H1 (cell line): Measurements from ENCODE around the gene FGF23. TPM values are rescaled to one million over a fixed set of nuclear protein-coding genes. Genes with fewer than 3 reads are reported as not detected.

ENCODE experiments used
- CTCF ChIA-PET: fragments of 300-600 bp; sonication (Branson Sonifier 250); formaldehyde crosslinking; loops from one replicate; lab custom pipeline; 2021; ENCODE audit not compliant: partially characterized antibody; lab: Charles Lee
- POLR2A ChIA-PET: fragments of 300-600 bp; sonication (Branson Sonifier 250); formaldehyde crosslinking; loops from one replicate; lab custom pipeline; 2021; ENCODE audit warnings: inconsistent platforms; ENCODE audit not compliant: partially characterized antibody; lab: Charles Lee
- DNase-seq, 2 experiments: peaks; one replicate each; pipeline versions ENCODE4 v3.0.0 to v3.0.0-alpha.2; 2010 to 2022; ENCODE audit warnings: low spot score in 2 of 2, low read depth in 1 of 2, mixed read lengths in 1 of 2
- FAIRE-seq: peaks from 2 replicates; lab custom pipeline; 2011; peaks lifted over from hg19 to GRCh38; lab: Jason Lieb, UNC
- H2AFZ ChIP-seq: 2 replicates; pipeline ENCODE4 v1.8.1; 2012; ENCODE audit warnings: low read length, inconsistent platforms
- H2AK5ac ChIP-seq: 2 replicates; pipeline ENCODE4 v1.6.1; 2013; ENCODE audit warnings: low read depth, low read length
- H2BK120ac ChIP-seq: replicated peaks from 2 replicates; pipeline ENCODE3; 2013; ENCODE audit warnings: low read depth, low read length, inconsistent platforms
- H2BK12ac ChIP-seq: 2 replicates; pipeline ENCODE4 v1.6.1; 2013; ENCODE audit warnings: low read depth, low read length
- H2BK15ac ChIP-seq: 2 replicates; pipeline ENCODE4 v1.6.1; 2013; ENCODE audit warnings: low read length
- H2BK20ac ChIP-seq: 2 replicates; pipeline ENCODE4 v1.6.1; 2013; ENCODE audit warnings: low read length
- H2BK5ac ChIP-seq: 2 replicates; pipeline ENCODE4 v1.6.1; 2013; ENCODE audit warnings: low read depth, low read length
- H3K14ac ChIP-seq: 2 replicates; pipeline ENCODE4 v1.6.1; 2013; ENCODE audit warnings: inconsistent platforms; ENCODE audit not compliant: insufficient read length
- H3K18ac ChIP-seq: 2 replicates; pipeline ENCODE4 v1.6.1; 2013; ENCODE audit warnings: low read length; ENCODE audit errors: extremely low read depth
- H3K23ac ChIP-seq: 2 replicates; pipeline ENCODE4 v1.6.1; 2013; ENCODE audit warnings: inconsistent platforms; ENCODE audit not compliant: insufficient read length
- H3K23me2 ChIP-seq: 2 replicates; pipeline ENCODE4 v1.6.1; 2013; ENCODE audit warnings: low read depth, low read length
- H3K27ac ChIP-seq: 2 replicates; pipeline ENCODE4 v1.6.1; 2011; ENCODE audit warnings: low read depth, low read length, inconsistent platforms
- H3K27me3 ChIP-seq, 4 experiments: replicated peaks in 1 of 4; 1 replicate in 1 of 4; 2 replicates in 3 of 4; pipeline versions ENCODE4 v1.6.1 to v1.8.1; 2011 to 2013; ENCODE audit warnings: low read length in 3 of 4, mild to moderate bottlenecking in 3 of 4, inconsistent platforms in 2 of 4, mixed read lengths in 2 of 4, moderate library complexity in 1 of 4; ENCODE audit not compliant: control insufficient read depth in 3 of 4, insufficient read depth in 3 of 4; ENCODE audit errors: extremely low read depth in 1 of 4
- H3K36me3 ChIP-seq, 4 experiments: 2 replicates each; pipeline versions ENCODE4 v1.6.1 to v1.8.1; 2011 to 2013; ENCODE audit warnings: mild to moderate bottlenecking in 4 of 4, low read length in 3 of 4, moderate library complexity in 2 of 4, control low read depth in 1 of 4, inconsistent platforms in 1 of 4; ENCODE audit not compliant: insufficient read depth in 4 of 4, control insufficient read depth in 2 of 4
- H3K4ac ChIP-seq: replicated peaks from 2 replicates; pipeline ENCODE3; 2013; ENCODE audit warnings: low read length, low read depth, mixed read lengths, inconsistent platforms; ENCODE audit not compliant: insufficient read length
- H3K4me1 ChIP-seq, 4 experiments: replicated peaks in 1 of 4; 1 replicate in 1 of 4; 2 replicates in 3 of 4; pipeline versions ENCODE4 v1.6.1 to v1.8.1; 2011 to 2013; ENCODE audit warnings: low read length in 3 of 4, inconsistent platforms in 2 of 4, mixed read lengths in 1 of 4; ENCODE audit not compliant: insufficient read depth in 4 of 4, control insufficient read depth in 3 of 4
- H3K4me2 ChIP-seq, 2 experiments: 2 replicates each; pipeline versions ENCODE4 v1.6.1 to v1.8.1; 2011 to 2013; ENCODE audit warnings: low read depth in 2 of 2, low read length in 2 of 2, control low read depth in 1 of 2, inconsistent platforms in 1 of 2, mild to moderate bottlenecking in 1 of 2; ENCODE audit not compliant: insufficient read depth in 1 of 2
- H3K4me3 ChIP-seq, 4 experiments: fragments of 200-600, 300-600 bp in 1 of 4; sonication (generic), shearing (Covaris generic), sonication (Bioruptor Twin) in 1 of 4; 2 replicates each; pipeline versions ENCODE4 v1.5.1 to v1.8.1; 2011 to 2016; ENCODE audit warnings: low read length in 4 of 4, low read depth in 3 of 4, control low read depth in 2 of 4, inconsistent platforms in 2 of 4, mild to moderate bottlenecking in 2 of 4, mixed read lengths in 1 of 4, moderate library complexity in 1 of 4; ENCODE audit not compliant: insufficient read depth in 2 of 4; ENCODE audit errors: extremely low read depth in 1 of 4
- H3K56ac ChIP-seq: replicated peaks from 2 replicates; pipeline ENCODE3; 2013; ENCODE audit warnings: low read depth, mild to moderate bottlenecking, mixed read lengths, low read length, inconsistent platforms; ENCODE audit not compliant: insufficient read length
- H3K79me1 ChIP-seq: 2 replicates; pipeline ENCODE4 v1.6.1; 2013; ENCODE audit warnings: low read depth, low read length, control low read depth
- H3K79me2 ChIP-seq, 2 experiments: 2 replicates each; pipeline versions ENCODE4 v1.6.1 to v1.8.1; 2012 to 2013; ENCODE audit warnings: low read length in 2 of 2, mild to moderate bottlenecking in 2 of 2, inconsistent platforms in 1 of 2; ENCODE audit not compliant: insufficient read depth in 2 of 2, control insufficient read depth in 1 of 2
- H3K9ac ChIP-seq, 4 experiments: replicated peaks in 1 of 4; 1 replicate in 1 of 4; 2 replicates in 3 of 4; pipeline versions ENCODE4 v1.6.1 to v1.8.1; 2011 to 2013; ENCODE audit warnings: low read depth in 3 of 4, low read length in 3 of 4, control low read depth in 2 of 4, mild to moderate bottlenecking in 2 of 4, moderate library complexity in 2 of 4, inconsistent platforms in 1 of 4; ENCODE audit errors: extremely low read depth in 1 of 4
- H3K9me3 ChIP-seq, 2 experiments: 2 replicates each; pipeline versions ENCODE4 v1.6.1 to v1.8.1; 2012 to 2013; ENCODE audit warnings: mild to moderate bottlenecking in 2 of 2, moderate library complexity in 2 of 2, control low read depth in 1 of 2, inconsistent platforms in 1 of 2, low read depth in 1 of 2, low read length in 1 of 2, mixed read lengths in 1 of 2; ENCODE audit not compliant: insufficient read depth in 2 of 2
- H4K20me1 ChIP-seq, 2 experiments: replicated peaks in 1 of 2; 2 replicates each; pipeline versions ENCODE3 to v1.8.1; 2011 to 2013; ENCODE audit warnings: inconsistent platforms in 2 of 2, low read length in 2 of 2, mild to moderate bottlenecking in 1 of 2; ENCODE audit not compliant: insufficient read depth in 2 of 2, control insufficient read depth in 1 of 2
- H4K5ac ChIP-seq: 2 replicates; pipeline ENCODE4 v1.6.1; 2013; ENCODE audit warnings: low read length, low read depth, mixed read lengths, inconsistent platforms; ENCODE audit not compliant: insufficient read length
- H4K8ac ChIP-seq: 2 replicates; pipeline ENCODE4 v1.8.0; 2013; ENCODE audit warnings: mild to moderate bottlenecking, moderate library complexity, low read length, inconsistent platforms; ENCODE audit not compliant: insufficient read depth; ENCODE audit errors: extremely low read depth
- H4K91ac ChIP-seq: replicated peaks from 2 replicates; pipeline ENCODE3; 2013; ENCODE audit warnings: low read length, mixed read lengths, inconsistent platforms; ENCODE audit not compliant: insufficient read length
- CEBPB ChIP-seq: IDR thresholded peaks from 2 replicates; pipeline ENCODE4 v1.6.1; 2012; ENCODE audit warnings: low read depth, low read length
- CTBP2 ChIP-seq: IDR thresholded peaks from 2 replicates; pipeline ENCODE4 v1.7.0; 2011; ENCODE audit warnings: borderline replicate concordance, mild to moderate bottlenecking, moderate library complexity, mixed read lengths, low read length; ENCODE audit not compliant: insufficient read depth, insufficient read length
- HDAC2 ChIP-seq, 2 experiments: fragments of 300-600 bp in 1 of 2; sonication (generic) in 1 of 2; IDR thresholded peaks; 2 replicates each; pipeline ENCODE4 v1.6.1; 2011 to 2012; ENCODE audit warnings: low read depth in 2 of 2, low read length in 2 of 2, mild to moderate bottlenecking in 2 of 2, moderate library complexity in 2 of 2, borderline replicate concordance in 1 of 2, inconsistent platforms in 1 of 2
- KDM1A ChIP-seq: fragments of 200-600, 300-600 bp; sonication (generic); IDR thresholded peaks from 2 replicates; pipeline ENCODE4 v1.7.1; 2016; ENCODE audit warnings: mild to moderate bottlenecking, low read length, borderline replicate concordance
- RBBP5 ChIP-seq: IDR thresholded peaks from 2 replicates; pipeline ENCODE4 v1.7.1; 2012; ENCODE audit warnings: low read depth, mild to moderate bottlenecking, inconsistent platforms, low read length, moderate library complexity, borderline replicate concordance
- RXRA ChIP-seq: IDR thresholded peaks from 2 replicates; pipeline ENCODE4 v1.6.1; 2011; ENCODE audit warnings: low read depth, mild to moderate bottlenecking, low read length, moderate library complexity; ENCODE audit not compliant: insufficient read depth
- SP4 ChIP-seq: IDR thresholded peaks from 2 replicates; pipeline ENCODE4 v1.6.1; 2012; ENCODE audit warnings: low read length, inconsistent platforms
- TBP ChIP-seq: IDR thresholded peaks from 2 replicates; pipeline ENCODE4 v1.6.1; 2011; ENCODE audit warnings: low read depth, low read length, improper control_type of control experiment
- YY1 ChIP-seq: IDR thresholded peaks from 2 replicates; pipeline ENCODE4 v1.6.1; 2011; ENCODE audit warnings: low read depth, mild to moderate bottlenecking, low read length
- WGBS, 2 experiments: shearing (Covaris generic) in 1 of 2; methylation state at CpG; one replicate each; pipeline versions ENCODE4 v1.1.6 to v1.1.7; 2013 to 2015; ENCODE audit warnings: low lambda C conversion rate in 2 of 2, mixed read lengths in 2 of 2, inconsistent platforms in 1 of 2, low coverage in 1 of 2, missing lambda C conversion rate in 1 of 2; ENCODE audit not compliant: insufficient replicate concordance in 2 of 2, insufficient coverage in 1 of 2, insufficient read length in 1 of 2; ENCODE audit errors: extremely low coverage in 1 of 2, missing lambda C conversion rate in 1 of 2; 5-methylcytosine and 5-hydroxymethylcytosine counted together
- long read RNA-seq, 2 experiments: library from RNA in 1 of 2; library from capped mRNA in 1 of 2; stranded (forward); transcript quantifications; one replicate each; pipeline ENCODE4 v2.0.0, GENCODE V29; 2021; ENCODE audit warnings: inconsistent platforms in 1 of 2
- polyA minus RNA-seq, 3 experiments: library from RNA; depleted of rRNA, polyadenylated mRNA; stranded (reverse); fragments of >200 nt; gene quantifications; 1 replicate in 2 of 3; 2 replicates in 1 of 3; pipeline ENCODE4 v1.2.3, GENCODE V29; 2011
- polyA plus RNA-seq, 7 experiments: library from polyadenylated mRNA; depleted of rRNA in 3 of 7; stranded (reverse) in 5 of 7; unstranded in 2 of 7; fragments of >200 nt in 5 of 7; fragments of 200-250 nt in 2 of 7; gene quantifications; 1 replicate in 5 of 7; 2 replicates in 1 of 7; 4 replicates in 1 of 7; pipeline versions ENCODE4 v1.2.1 to v1.2.3, GENCODE V29; 2011 to 2013; ENCODE audit warnings: missing spikeins in 2 of 7, mixed read lengths in 2 of 7
- total RNA-seq: library from RNA; stranded (reverse); fragmentation: NEBNext Ultra II Directional; extraction: Animal tissue kit (Norgen Biotek cat#: 25700); gene quantifications from 2 replicates; pipeline ENCODE4 v1.2.1, GENCODE V29; 2021
- TF ChIP-seq, protein P1 (sequence below): IDR thresholded peaks from 2 replicates; pipeline ENCODE4 v1.6.1; 2012; ENCODE audit warnings: inconsistent platforms

The FGF23 gene
- total RNA-seq = 0.42 and 0.67 TPM in 2 replicates
- 0.35 and 0.53 TPM in 2 replicates for polyA plus RNA-seq (2011; rRNA removed)
- polyA plus RNA-seq (2011; cell fraction: cytosol; rRNA removed) = 0.32 TPM
- polyA plus RNA-seq (2011; cell fraction: nucleus; rRNA removed) = 0.60 TPM
- polyA plus RNA-seq (2012, experiment 1 of 2) = 0.25 to 0.50 TPM (median 0.27 TPM) in 4 replicates
- polyA plus RNA-seq (2012, experiment 2 of 2) = 0.31 TPM
- 0.43 TPM for polyA plus RNA-seq (2013, experiment 1 of 2)
- polyA plus RNA-seq (2013, experiment 2 of 2) = 0.44 TPM
- 0.12 and 0.35 TPM in 2 replicates for polyA minus RNA-seq (2011; rRNA and poly(A)+ RNA removed)
- polyA minus RNA-seq (2011; cell fraction: cytosol; rRNA and poly(A)+ RNA removed) = not detected
- 0.70 TPM for polyA minus RNA-seq (2011; cell fraction: nucleus; rRNA and poly(A)+ RNA removed)
- long read RNA-seq, experiment 1 = 0 reads
- long read RNA-seq, experiment 2, partial matches to known transcripts = 0 of 1 reads
- long read RNA-seq, experiment 2, other reads (novel, unspliced or antisense) = 0 of 1 reads

DNA sequence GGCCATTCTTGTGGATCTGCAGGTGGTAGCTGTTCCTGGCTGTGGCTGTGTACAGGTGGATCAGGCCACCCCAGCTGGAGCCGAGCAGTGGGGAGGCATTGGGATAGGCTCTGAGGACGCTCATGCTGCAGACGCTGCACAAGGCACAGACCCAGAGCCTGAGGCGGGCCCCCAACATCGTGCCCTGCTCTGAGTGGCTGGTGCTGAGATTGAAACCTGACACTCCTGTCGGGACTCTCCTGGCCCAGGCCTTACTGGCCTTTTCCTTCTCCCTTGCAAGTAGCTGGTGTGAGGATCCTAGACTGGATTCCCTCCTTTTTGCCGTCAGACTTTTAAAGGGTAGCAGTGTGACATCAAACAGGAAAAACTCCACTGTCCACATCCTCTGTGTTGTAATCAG lies at the start of gene FGF23:
Gene FGF23 (minus strand): TSS at position 308 of the 400 bp plus-strand sequence. CDS start 130 bp downstream, at position 178.
- peak within 1 kb of the TSS; percentile 55; the same call in 1 of the 2 replicates for H2BK15ac ChIP-seq
- TF ChIP-seq KDM1A (no peak), CEBPB (no peak), SP4 (no peak), CTBP2 (no peak), RXRA (no peak), RBBP5 (no peak), YY1 (no peak), TBP (no peak), HDAC2 (IDR thresholded peaks at IDR 0.05; ENCODE audit: borderline replicate concordance in 1 of 2, low read depth in 2 of 2, low read length in 2 of 2) (no peak)
- TF ChIP-seq, protein P1, sequence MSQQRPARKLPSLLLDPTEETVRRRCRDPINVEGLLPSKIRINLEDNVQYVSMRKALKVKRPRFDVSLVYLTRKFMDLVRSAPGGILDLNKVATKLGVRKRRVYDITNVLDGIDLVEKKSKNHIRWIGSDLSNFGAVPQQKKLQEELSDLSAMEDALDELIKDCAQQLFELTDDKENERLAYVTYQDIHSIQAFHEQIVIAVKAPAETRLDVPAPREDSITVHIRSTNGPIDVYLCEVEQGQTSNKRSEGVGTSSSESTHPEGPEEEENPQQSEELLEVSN = peak; percentile 93

More for the DNA sequence above, at the start of gene FGF23:
- H4K20me1 ChIP-seq = no peaks in the 10 kb centered on the region
- H3K23ac ChIP-seq = no peak within 1 kb of the TSS
- no peaks in the 10 kb centered on the region for H3K36me3 ChIP-seq
- peak within 1 kb of the TSS; percentile 81 for H4K91ac ChIP-seq
- CTCF ChIA-PET = interaction anchor here (0.6 to 5.0 kb wide), 8 partner anchors 10 to 379 kb away, joined by 3 to 35 read pairs (median 4); no protein-coding TSS in a partner anchor
- no peak within 1 kb of the TSS; the same call in 1 of the 2 replicates for H2BK12ac ChIP-seq
- WGBS, 2 experiments = 39% methylated on average over 7 of the region's 7 CpGs; no CpG with 5 or more reads in 1 of the 2 experiments
- no peak within 1 kb of the TSS for H3K4ac ChIP-seq
- H2BK20ac ChIP-seq = no peak within 1 kb of the TSS
- H3K14ac ChIP-seq = no peak within 1 kb of the TSS
- H4K5ac ChIP-seq = no peak within 1 kb of the TSS
- H3K4me1 ChIP-seq = peaks cover 0 to 6% (median 4%) of the 10 kb centered on the region in 4 experiments; a peak in 4 of 7 replicates
- H3K4me3 ChIP-seq = peak within 1 kb of the TSS in 1 of 4 experiments; percentile 30; a peak in 1 of 8 replicates
- H3K18ac ChIP-seq = no peak within 1 kb of the TSS
- no peak within 1 kb of the TSS for H2BK120ac ChIP-seq
- H2AFZ ChIP-seq = peak within 1 kb of the TSS; percentile 100
- H4K8ac ChIP-seq = no peak within 1 kb of the TSS; the same call in 1 of the 2 replicates
- POLR2A ChIA-PET = interaction anchor here (1.3 to 1.6 kb wide), 4 partner anchors 9 to 38 kb away, joined by 3 to 5 read pairs (median 3); no protein-coding TSS in a partner anchor
- FAIRE-seq = peak; percentile 80
- H3K79me1 ChIP-seq = no peaks in the 10 kb centered on the region
- H3K9me3 ChIP-seq = no peaks in the 10 kb centered on the region
- H3K23me2 ChIP-seq = peaks cover 4% of the 10 kb centered on the region; the same call in 1 of the 2 replicates
- H3K27me3 ChIP-seq = 0 out of 7 replicates have a peak, but pooled peaks cover 0 to 1% (median 0%) of the 10 kb centered on the region in 4 experiments
- peak within 1 kb of the TSS; percentile 36 to 59 for H3K4me2 ChIP-seq
- DNase-seq = peak; percentile 19 to 75
- H3K79me2 ChIP-seq = no peaks in the 10 kb centered on the region
- H3K9ac ChIP-seq = peak within 1 kb of the TSS in 1 of 4 experiments; percentile 10; a peak in 1 of 7 replicates
- no peak within 1 kb of the TSS for H2BK5ac ChIP-seq
- H3K27ac ChIP-seq = no peak within 1 kb of the TSS
- H2AK5ac ChIP-seq = no peak within 1 kb of the TSS
- H3K56ac ChIP-seq = no peak within 1 kb of the TSS
